GM21717 (cell line): ENCODE data around the gene NECAP2.
"Not testable (repeated sequence)": the region's sequence is repeated elsewhere in the genome, so short reads cannot be mapped to it uniquely, and the experiment has no call there.

Experiments
- ATAC-seq: cut with Tn5 transposase; IDR thresholded peaks from one replicate; pipeline ENCODE4 v1.9.1; 2021; ENCODE audit warnings: mild to moderate bottlenecking, moderate library complexity; ENCODE audit not compliant: unreplicated experiment

Gene NECAP2

GRCh38 chr1:16492937-16493336 lies 52.4 kb downstream of the NECAP2 start:
- not testable (repeated sequence) for ATAC-seq

GRCh38 chr1:16493731-16494130 lies 53.2 kb downstream of the NECAP2 start:
- ATAC-seq = not testable (repeated sequence)

- not testable (repeated sequence) for ATAC-seq
Measured at GRCh38 chr1:16497474-16497904, 57.0 kb downstream of the NECAP2 start.

- not testable (repeated sequence) for ATAC-seq
Measured at GRCh38 chr1:16498047-16498446, 57.5 kb downstream of the NECAP2 start.

- ATAC-seq = peak; percentile 82
Measured at GRCh38 chr1:16498573-16499413, 58.3 kb downstream of the NECAP2 start.

- ATAC-seq = not testable (repeated sequence)
Measured at GRCh38 chr1:16500466-16500865, 59.9 kb downstream of the NECAP2 start.

GRCh38 chr1:16500975-16501374 lies 60.5 kb downstream of the NECAP2 start:
- ATAC-seq = not testable (repeated sequence)

- ATAC-seq = not testable (repeated sequence)
Measured at GRCh38 chr1:16501446-16501845, 60.9 kb downstream of the NECAP2 start.

- no peak for ATAC-seq
Measured at GRCh38 chr1:16503494-16503893, 63.0 kb downstream of the NECAP2 start.

GRCh38 chr1:16505870-16506269 lies 65.3 kb downstream of the NECAP2 start:
- ATAC-seq = not testable (repeated sequence)

- not testable (repeated sequence) for ATAC-seq
Measured at GRCh38 chr1:16506364-16507136, 66.0 kb downstream of the NECAP2 start.

GRCh38 chr1:16508861-16509445 lies 68.4 kb downstream of the NECAP2 start:
- not testable (repeated sequence) for ATAC-seq
